ENCODE data around the gene POMT2.
"Not testable (repeated sequence)": the region's sequence is repeated elsewhere in the genome, so short reads cannot be mapped to it uniquely, and the experiment has no call there.

POMT2 gene

GRCh38 chr14:77281852-77282410, 38.8 kb downstream of the POMT2 start:
- Histone ChIP-seq H3K9me3 (ENCODE audit: severe bottlenecking) (no peaks in the 10 kb centered on the region), H3K36me3 (ENCODE audit: low read depth) (peaks cover 43% of the 10 kb centered on the region), H3K27me3 (ENCODE audit: insufficient read depth, poor library complexity, severe bottlenecking) (no peaks in the 10 kb centered on the region), H3K4me1 (ENCODE audit: insufficient read depth, poor library complexity, severe bottlenecking) (no peaks in the 10 kb centered on the region), H3K27ac (ENCODE audit: poor library complexity, severe bottlenecking) (no peak overlapping the region), H3K4me3 (ENCODE audit: severe bottlenecking) (no peak overlapping the region)
- no peak for DNase-seq (ENCODE audit: low spot score)
- no peak for ATAC-seq (ENCODE audit: low read depth)
- no peak for TF ChIP-seq CTCF (IDR thresholded peaks at IDR 0.05; ENCODE audit: poor library complexity, severe bottlenecking)

GRCh38 chr14:77280921-77281320, 39.8 kb downstream of the POMT2 start:
- not testable (repeated sequence) for H3K27ac ChIP-seq (ENCODE audit: poor library complexity, severe bottlenecking); H3K9me3 ChIP-seq (ENCODE audit: severe bottlenecking); ATAC-seq (ENCODE audit: low read depth); H3K4me3 ChIP-seq (ENCODE audit: severe bottlenecking); H3K4me1 ChIP-seq (ENCODE audit: insufficient read depth, poor library complexity, severe bottlenecking); H3K27me3 ChIP-seq (ENCODE audit: insufficient read depth, poor library complexity, severe bottlenecking); DNase-seq (ENCODE audit: low spot score)
- H3K36me3 ChIP-seq (ENCODE audit: low read depth): peaks cover 33% of the 10 kb centered on the region

GRCh38 chr14:77279719-77280118, 41.0 kb downstream of the POMT2 start:
- no peak for DNase-seq (ENCODE audit: low spot score)
- no peak for TF ChIP-seq CTCF (IDR thresholded peaks at IDR 0.05; ENCODE audit: poor library complexity, severe bottlenecking)
- ATAC-seq (ENCODE audit: low read depth): no peak
- H3K4me3 ChIP-seq (ENCODE audit: severe bottlenecking): no peak overlapping the region
- H3K4me1 ChIP-seq (ENCODE audit: insufficient read depth, poor library complexity, severe bottlenecking): no peaks in the 10 kb centered on the region
- no peak overlapping the region for H3K27ac ChIP-seq (ENCODE audit: poor library complexity, severe bottlenecking)
- H3K36me3 ChIP-seq (ENCODE audit: low read depth): peaks cover 23% of the 10 kb centered on the region
- no peaks in the 10 kb centered on the region for H3K27me3 ChIP-seq (ENCODE audit: insufficient read depth, poor library complexity, severe bottlenecking)
- H3K9me3 ChIP-seq (ENCODE audit: severe bottlenecking): no peaks in the 10 kb centered on the region

- Histone ChIP-seq H3K27ac (ENCODE audit: poor library complexity, severe bottlenecking) (no peak overlapping the region), H3K4me3 (ENCODE audit: severe bottlenecking) (no peak overlapping the region), H3K27me3 (ENCODE audit: insufficient read depth, poor library complexity, severe bottlenecking) (no peaks in the 10 kb centered on the region), H3K4me1 (ENCODE audit: insufficient read depth, poor library complexity, severe bottlenecking) (no peaks in the 10 kb centered on the region), H3K36me3 (ENCODE audit: low read depth) (peaks cover 12% of the 10 kb centered on the region; the same call in 1 of the 2 replicates), H3K9me3 (ENCODE audit: severe bottlenecking) (no peaks in the 10 kb centered on the region)
- no peak for TF ChIP-seq CTCF (IDR thresholded peaks at IDR 0.05; ENCODE audit: poor library complexity, severe bottlenecking)
- ATAC-seq (ENCODE audit: low read depth) (no peak), DNase-seq (ENCODE audit: low spot score) (no peak)
These were observed 42.0 kb downstream of the POMT2 start for GRCh38 chr14:77278461-77279230.

- H3K36me3 ChIP-seq (ENCODE audit: low read depth): peaks cover 7% of the 10 kb centered on the region; the same call in 1 of the 2 replicates
- DNase-seq (ENCODE audit: low spot score) (no peak), ATAC-seq (ENCODE audit: low read depth) (no peak)
- no peaks in the 10 kb centered on the region for H3K27me3 ChIP-seq (ENCODE audit: insufficient read depth, poor library complexity, severe bottlenecking)
- no peaks in the 10 kb centered on the region for H3K4me1 ChIP-seq (ENCODE audit: insufficient read depth, poor library complexity, severe bottlenecking)
- no peak overlapping the region for H3K27ac ChIP-seq (ENCODE audit: poor library complexity, severe bottlenecking)
- no peak for TF ChIP-seq CTCF (IDR thresholded peaks at IDR 0.05; ENCODE audit: poor library complexity, severe bottlenecking)
- no peaks in the 10 kb centered on the region for H3K9me3 ChIP-seq (ENCODE audit: severe bottlenecking)
- no peak overlapping the region for H3K4me3 ChIP-seq (ENCODE audit: severe bottlenecking)
These were observed 43.7 kb downstream of the POMT2 start for GRCh38 chr14:77276959-77277358.
